ENCODE results near the gene TMEM269. TPM values are rescaled to one million over a fixed set of nuclear protein-coding genes. Genes with fewer than 3 reads are reported as not detected.

Gene TMEM269
- total RNA-seq, 2 donors from 2014 or later: not detected

GRCh38 chr1:42737257-42737656 is 47.5 kb upstream of the TMEM269 start:
- no peaks in the 10 kb centered on the region for H3K9me3 ChIP-seq
- no peak overlapping the region for H3K27ac ChIP-seq
- H3K36me3 ChIP-seq: no peaks in the 10 kb centered on the region
- H3K27me3 ChIP-seq: no peaks in the 10 kb centered on the region
- no peak for DNase-seq (ENCODE audit: low spot score)
- no peaks in the 10 kb centered on the region for H3K4me1 ChIP-seq
- no peak overlapping the region for H3K4me3 ChIP-seq
- no peak for TF ChIP-seq CTCF (IDR thresholded peaks at IDR 0.05)

- Histone ChIP-seq H3K9me3 (no peaks in the 10 kb centered on the region), H3K36me3 (no peaks in the 10 kb centered on the region), H3K4me3 (no peak overlapping the region), H3K27ac (no peak overlapping the region), H3K27me3 (no peaks in the 10 kb centered on the region), H3K4me1 (no peaks in the 10 kb centered on the region)
- TF ChIP-seq CTCF (IDR thresholded peaks at IDR 0.05): no peak
- DNase-seq (ENCODE audit: low spot score): no peak
These were observed 46.7 kb upstream of the TMEM269 start for GRCh38 chr1:42737986-42738677.

GRCh38 chr1:42738678-42739226 is 46.0 kb upstream of the TMEM269 start:
- H3K4me1 ChIP-seq: no peaks in the 10 kb centered on the region
- H3K27ac ChIP-seq: no peak overlapping the region
- no peak for TF ChIP-seq CTCF (IDR thresholded peaks at IDR 0.05)
- no peaks in the 10 kb centered on the region for H3K27me3 ChIP-seq
- no peaks in the 10 kb centered on the region for H3K9me3 ChIP-seq
- no peak overlapping the region for H3K4me3 ChIP-seq
- H3K36me3 ChIP-seq: no peaks in the 10 kb centered on the region
- no peak for DNase-seq (ENCODE audit: low spot score)

- no peak within 1 kb of the TSS for H3K4me3 ChIP-seq
These were observed 44.8 kb upstream of the TMEM269 start, which contains the start of gene CLDN19 for GRCh38 chr1:42739753-42740700. Gene CLDN19, minus strand, starts transcription at chr1:42740236. Its CDS starts 173 bp downstream, at chr1:42740063.

More at GRCh38 chr1:42739753-42740700, 44.8 kb upstream of the TMEM269 start, which contains the start of gene CLDN19:
- Histone ChIP-seq H3K36me3 (no peaks in the 10 kb centered on the region), H3K9me3 (no peaks in the 10 kb centered on the region), H3K27me3 (no peaks in the 10 kb centered on the region), H3K4me1 (no peaks in the 10 kb centered on the region), H3K27ac (no peak within 1 kb of the TSS)
- TF ChIP-seq CTCF (IDR thresholded peaks at IDR 0.05): no peak
- no peak for DNase-seq (ENCODE audit: low spot score)
